Measurements from ENCODE around the gene FRAS1.

GRCh38 chr4:78428996-78429395 is 371.9 kb downstream of the FRAS1 start:
- TF ChIP-seq CTCF (IDR thresholded peaks at IDR 0.05) (no peak), POLR2A (IDR thresholded peaks at IDR 0.05) (no peak), EP300 (IDR thresholded peaks at IDR 0.05) (no peak)

Measured in ovary (tissue), 3 donors.